Hepatocyte (in vitro differentiated cells): ENCODE measurements around the gene TOP1.

Source experiments
- EZH2 ChIP-seq: fragments of 200-600 bp; sonication (generic); IDR thresholded peaks from 2 replicates; pipeline ENCODE4 v1.6.1; 2016; ENCODE audit warnings: antibody characterized with exemption, mild to moderate bottlenecking, borderline replicate concordance
- EZH2phosphoT487 ChIP-seq: fragments of 200-600 bp; sonication (generic); IDR thresholded peaks from one replicate; pipeline ENCODE4 v1.6.1; 2018; ENCODE audit warnings: antibody characterized with exemption, mild to moderate bottlenecking, low read depth, moderate library complexity; ENCODE audit not compliant: unreplicated experiment, severe bottlenecking
- TF ChIP-seq, protein P1 (sequence below): fragments of 200-600 bp; sonication (generic); IDR thresholded peaks from 2 replicates; pipeline ENCODE4 v1.5.1; 2016; ENCODE audit warnings: antibody characterized with exemption, mild to moderate bottlenecking; ENCODE audit not compliant: poor library complexity

- TF ChIP-seq, protein P1, sequence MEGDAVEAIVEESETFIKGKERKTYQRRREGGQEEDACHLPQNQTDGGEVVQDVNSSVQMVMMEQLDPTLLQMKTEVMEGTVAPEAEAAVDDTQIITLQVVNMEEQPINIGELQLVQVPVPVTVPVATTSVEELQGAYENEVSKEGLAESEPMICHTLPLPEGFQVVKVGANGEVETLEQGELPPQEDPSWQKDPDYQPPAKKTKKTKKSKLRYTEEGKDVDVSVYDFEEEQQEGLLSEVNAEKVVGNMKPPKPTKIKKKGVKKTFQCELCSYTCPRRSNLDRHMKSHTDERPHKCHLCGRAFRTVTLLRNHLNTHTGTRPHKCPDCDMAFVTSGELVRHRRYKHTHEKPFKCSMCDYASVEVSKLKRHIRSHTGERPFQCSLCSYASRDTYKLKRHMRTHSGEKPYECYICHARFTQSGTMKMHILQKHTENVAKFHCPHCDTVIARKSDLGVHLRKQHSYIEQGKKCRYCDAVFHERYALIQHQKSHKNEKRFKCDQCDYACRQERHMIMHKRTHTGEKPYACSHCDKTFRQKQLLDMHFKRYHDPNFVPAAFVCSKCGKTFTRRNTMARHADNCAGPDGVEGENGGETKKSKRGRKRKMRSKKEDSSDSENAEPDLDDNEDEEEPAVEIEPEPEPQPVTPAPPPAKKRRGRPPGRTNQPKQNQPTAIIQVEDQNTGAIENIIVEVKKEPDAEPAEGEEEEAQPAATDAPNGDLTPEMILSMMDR, result peak; percentile 44
- no peak for TF ChIP-seq EZH2phosphoT487
- TF ChIP-seq EZH2, result no peak
These were observed 49.7 kb downstream of the TOP1 start for GRCh38 chr20:41078329-41078728.
